GM12801 (cell line): Measurements from ENCODE around the gene LARP1B.

Experiments used
- CTCF ChIP-seq: IDR thresholded peaks from one replicate; pipeline ENCODE4 v1.5.1; 2011; ENCODE audit warnings: control low read depth; ENCODE audit not compliant: insufficient read length; ENCODE audit errors: extremely low read depth

LARP1B gene

GRCh38 chr4:128176643-128177042 is 115.5 kb downstream of the LARP1B start:
- no peak for TF ChIP-seq CTCF

GRCh38 chr4:128177498-128177897 is 116.4 kb downstream of the LARP1B start:
- no peak for TF ChIP-seq CTCF

- no peak for TF ChIP-seq CTCF
Measured at GRCh38 chr4:128186623-128187022, 125.5 kb downstream of the LARP1B start.

GRCh38 chr4:128191115-128191781 is 130.1 kb downstream of the LARP1B start:
- no peak for TF ChIP-seq CTCF

GRCh38 chr4:128220286-128221235 is 159.4 kb downstream of the LARP1B start:
- no peak for TF ChIP-seq CTCF

- no peak for TF ChIP-seq CTCF
Measured at GRCh38 chr4:128221586-128221985, 160.5 kb downstream of the LARP1B start.

- TF ChIP-seq CTCF, result no peak
Measured at GRCh38 chr4:128225148-128225547, 164.0 kb downstream of the LARP1B start.
